MM.1S (cell line): ENCODE measurements around the gene CRYBB3.

Source experiments
- CTCF ChIP-seq: fragments of 300-600 bp; sonication (generic); IDR thresholded peaks from 2 replicates; pipeline ENCODE4 v1.5.1; 2016; ENCODE audit warnings: antibody characterized with exemption, low read length, mixed read lengths
- EZH2 ChIP-seq: fragments of 300-600 bp; sonication (generic); optimal IDR thresholded peaks from 2 replicates; pipeline ENCODE3; 2017; ENCODE audit warnings: low read depth, mild to moderate bottlenecking, antibody characterized with exemption, low read length, mixed read lengths
- EZH2phosphoT487 ChIP-seq: fragments of 300-600 bp; sonication (generic); IDR thresholded peaks from 2 replicates; pipeline ENCODE4 v1.6.1; 2018; ENCODE audit warnings: antibody characterized with exemption, low read length

GRCh38 chr22:25228822-25229221, 29.2 kb downstream of the CRYBB3 start:
- TF ChIP-seq CTCF (no peak), EZH2 (no peak), EZH2phosphoT487 (no peak)
